NCI-H2171 treated with DMSO at 0.1 percent for 48 hours (cell line): ENCODE results near the gene CDH13.

Experiments used
- DNase-seq: peaks from one replicate; lab custom pipeline; 2025; lab: John Stamatoyannopoulos, UW

Gene CDH13

DNA sequence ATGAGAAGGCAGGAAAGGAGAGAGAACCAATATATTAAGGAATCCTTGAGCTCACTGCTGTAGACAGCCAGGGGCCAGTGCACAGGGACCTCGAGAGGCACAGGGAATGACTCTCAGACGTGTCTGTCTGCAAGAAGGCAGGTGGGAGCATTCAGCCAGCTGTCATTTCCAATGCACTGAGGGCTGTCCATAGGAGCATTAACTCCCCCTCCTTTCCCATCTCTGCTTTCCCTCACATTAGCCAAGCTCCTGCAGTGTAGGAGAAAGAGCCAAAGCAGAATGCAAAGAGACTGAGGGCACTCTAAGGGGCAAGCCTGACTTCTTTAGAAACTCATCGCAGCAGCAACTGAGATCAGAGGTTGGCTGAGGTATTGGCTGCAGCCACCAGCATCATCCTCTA lies 218.3 kb downstream of the CDH13 start:
- no peak for DNase-seq

DNA sequence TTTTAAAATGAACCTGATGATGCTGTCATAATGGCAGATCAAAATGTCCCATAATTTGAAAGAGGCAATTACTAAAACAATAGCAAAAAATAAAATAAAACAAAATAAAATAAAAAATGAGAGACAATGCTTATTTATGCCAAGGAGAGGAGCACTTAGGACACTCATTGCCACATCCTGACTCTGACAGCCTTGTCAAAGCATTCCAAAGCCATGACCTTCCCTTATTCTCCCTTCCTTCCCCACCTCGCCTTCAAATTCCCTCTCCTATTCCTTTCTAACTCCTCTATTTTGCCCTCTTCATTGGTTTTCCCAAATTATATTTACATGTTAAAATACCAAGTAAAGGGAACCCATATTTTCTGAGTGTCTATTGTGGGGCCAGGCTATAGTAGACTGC lies 220.0 kb downstream of the CDH13 start:
- DNase-seq, result no peak

DNA sequence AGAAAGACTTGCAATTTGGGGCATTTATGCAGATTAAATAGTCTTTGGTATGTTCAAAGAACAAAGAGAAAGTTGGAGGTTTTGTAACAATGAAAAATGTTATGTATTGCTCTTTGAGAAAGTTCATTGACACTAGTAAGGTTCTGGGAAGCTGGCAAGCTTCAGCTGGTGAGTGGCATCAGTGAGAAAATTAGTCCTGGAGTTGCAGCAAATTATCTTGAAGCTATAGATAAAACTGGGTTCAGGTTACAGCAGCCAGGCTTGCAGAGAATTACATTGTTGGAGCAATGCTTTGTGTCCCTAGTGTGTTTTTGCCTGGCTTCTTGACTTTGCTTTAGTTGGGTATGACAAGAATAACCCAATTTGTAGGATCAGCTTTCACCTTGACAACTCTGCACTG lies 221.2 kb downstream of the CDH13 start:
- no peak for DNase-seq

DNA sequence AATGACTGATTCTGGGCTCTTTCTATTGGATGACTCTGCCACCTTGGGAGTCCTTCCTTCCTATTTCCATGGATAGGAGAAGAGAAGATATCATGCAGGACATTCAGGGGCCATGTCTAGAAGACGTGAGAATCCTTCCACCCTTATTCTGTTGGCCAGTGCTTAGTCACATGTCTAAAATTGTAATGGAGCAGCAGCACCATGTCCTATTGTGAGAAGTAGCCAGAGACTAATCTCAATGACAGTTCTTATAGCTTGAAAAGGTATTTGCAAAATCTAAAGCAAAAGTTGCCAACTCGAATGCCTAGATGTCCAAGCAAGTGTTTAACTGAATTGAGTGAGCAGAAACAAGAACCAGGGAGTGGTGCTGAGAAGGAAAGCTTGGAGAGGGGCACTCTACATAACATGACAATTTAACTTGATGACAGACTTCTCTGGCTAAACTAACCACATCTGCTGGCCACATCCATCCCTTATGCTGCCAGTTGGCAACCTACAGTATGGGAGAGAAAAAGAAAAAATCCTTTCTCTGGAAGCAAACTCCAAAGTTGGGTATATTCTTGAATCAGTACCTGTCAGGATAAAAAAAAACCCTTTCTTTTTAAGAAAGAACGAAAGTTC lies 225.7 kb downstream of the CDH13 start:
- DNase-seq, result no peak

DNA sequence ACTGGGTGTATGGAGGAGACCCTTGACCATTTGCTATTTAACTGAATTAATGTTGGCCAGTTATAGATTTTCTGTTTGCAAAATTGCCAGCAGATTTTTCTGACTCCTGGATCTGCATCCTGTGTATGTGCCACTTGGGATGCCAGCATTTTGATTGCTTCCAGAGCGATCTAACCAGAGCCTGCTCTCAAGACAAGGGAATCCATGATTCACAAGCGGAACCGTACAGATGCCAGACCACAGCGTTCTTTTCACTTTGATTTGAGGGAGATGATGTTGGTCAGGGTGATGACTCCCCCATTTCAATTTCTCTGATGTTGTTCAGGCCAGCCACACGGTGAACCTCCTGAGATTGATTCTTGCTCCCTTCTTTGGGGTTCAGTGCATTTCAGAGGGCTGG lies 228.7 kb downstream of the CDH13 start:
- DNase-seq, result no peak

DNA sequence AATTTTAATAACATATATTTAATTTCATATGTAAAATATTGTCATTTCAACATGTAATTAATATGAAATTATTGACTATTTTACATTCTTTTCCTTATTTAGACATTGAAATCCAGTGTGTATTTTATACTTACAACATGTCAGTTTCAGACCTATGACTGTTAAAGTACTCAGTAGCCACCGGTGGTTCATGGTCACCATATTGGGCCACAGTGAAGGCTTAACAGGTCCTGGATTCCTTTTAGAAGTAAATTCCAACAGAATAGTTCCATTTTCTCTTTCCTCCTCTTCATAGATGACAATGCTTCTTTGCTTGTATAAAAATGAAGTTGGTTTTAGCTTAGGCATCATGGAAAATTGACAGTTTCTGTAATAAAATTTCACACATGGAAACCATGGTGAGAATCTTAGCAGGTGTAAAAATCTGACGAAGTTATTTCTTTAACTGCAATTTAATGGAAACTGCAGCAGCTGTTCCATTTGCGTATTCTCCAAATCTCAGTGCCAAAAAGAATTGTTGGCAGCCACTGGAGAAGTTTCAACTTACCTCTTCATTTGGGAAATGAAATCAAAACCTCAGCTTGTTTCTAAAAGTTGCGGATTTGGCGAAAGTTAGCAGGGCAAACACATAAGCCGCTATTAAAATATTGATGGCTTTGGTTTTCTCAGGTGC lies 231.1 kb downstream of the CDH13 start:
- no peak for DNase-seq

DNA sequence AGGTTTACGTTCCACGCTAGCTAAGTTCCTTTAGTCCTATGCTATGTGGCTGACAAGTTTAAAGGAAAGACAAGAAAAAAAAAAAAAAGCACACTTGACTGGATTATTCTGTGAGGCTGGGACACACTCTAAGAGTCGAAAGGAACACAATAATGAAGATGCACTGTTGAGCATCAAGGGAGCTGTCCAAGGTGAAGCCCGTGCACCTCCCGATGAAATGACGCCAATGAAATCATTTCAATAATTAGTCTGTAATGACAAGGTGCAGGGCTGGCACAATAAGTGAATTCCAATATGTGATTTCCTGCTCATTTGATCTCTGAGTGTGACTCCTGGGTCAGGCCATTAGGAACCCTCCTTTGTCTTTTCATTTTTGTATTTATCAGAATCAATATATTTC lies 232.9 kb downstream of the CDH13 start:
- DNase-seq, result no peak

DNA sequence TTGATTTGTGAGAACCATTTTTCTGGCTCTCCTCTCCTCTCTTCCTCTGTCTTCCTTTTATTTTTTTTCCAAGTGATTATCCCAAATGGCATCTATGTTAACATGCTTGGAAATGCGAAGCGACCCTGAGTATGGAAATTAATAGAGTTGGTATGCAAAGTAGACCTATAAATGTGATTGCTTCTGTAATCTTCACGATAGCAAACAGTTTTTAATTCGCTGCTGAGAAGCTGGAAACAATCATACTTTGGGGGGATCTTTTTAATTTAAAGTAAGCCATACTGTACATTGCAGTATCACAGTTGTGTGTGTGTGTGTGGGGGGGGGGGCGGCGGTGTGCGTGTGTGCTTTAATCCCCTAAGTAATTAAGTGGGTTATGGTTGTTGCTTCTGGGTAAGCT lies 233.3 kb downstream of the CDH13 start:
- DNase-seq, result no peak

DNA sequence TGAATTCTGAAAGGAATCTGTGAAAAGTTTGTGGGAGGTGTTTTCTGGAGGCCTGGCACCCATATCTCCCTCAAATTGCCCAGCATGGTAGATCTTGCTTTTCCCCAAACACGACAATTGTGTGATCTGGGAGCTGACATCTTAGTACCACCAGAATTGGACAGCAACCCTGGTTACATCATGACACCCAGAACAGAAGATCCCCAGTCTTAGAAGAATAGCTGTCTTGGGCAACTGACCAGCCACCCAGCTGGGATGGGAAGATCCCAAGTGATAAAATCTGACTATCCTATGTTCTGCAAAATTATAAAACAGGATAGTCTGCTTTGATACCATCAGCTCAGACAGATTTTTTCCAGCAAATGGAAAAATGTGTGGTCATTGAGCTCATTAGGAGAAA lies 235.3 kb downstream of the CDH13 start:
- DNase-seq, result no peak

DNA sequence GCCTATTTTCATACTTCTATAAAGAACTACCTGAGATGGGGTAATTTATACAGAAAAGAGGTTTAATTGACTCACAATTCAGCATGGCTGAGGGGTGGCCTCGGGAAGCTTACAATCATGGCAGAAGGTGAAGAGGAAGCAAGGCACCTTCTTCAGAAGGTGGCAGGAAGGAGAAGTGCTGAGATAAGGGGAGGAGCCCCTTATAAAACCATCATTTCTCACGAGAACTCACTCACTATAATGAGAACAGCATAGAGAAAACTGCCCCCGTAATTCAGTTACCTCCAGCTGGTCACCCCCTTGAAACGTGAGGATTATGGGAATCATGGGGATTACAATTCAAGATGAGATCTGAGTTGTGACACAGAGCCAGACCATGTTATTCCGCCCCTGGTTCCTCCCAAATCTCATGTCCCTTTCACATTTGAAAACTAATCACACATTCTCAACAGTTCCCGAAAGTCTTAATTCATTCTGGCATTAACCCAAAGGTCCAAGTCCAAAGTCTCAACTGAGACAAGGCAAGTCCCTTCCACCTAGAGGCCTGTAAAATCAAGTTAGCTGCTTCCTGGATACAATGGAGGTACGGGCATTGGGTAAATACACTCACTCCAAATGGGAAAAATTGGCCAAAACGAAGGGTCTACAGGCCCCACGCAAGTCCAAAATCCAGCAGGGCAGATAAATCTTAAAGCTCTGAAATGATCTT lies 237.7 kb downstream of the CDH13 start:
- DNase-seq, result no peak

DNA sequence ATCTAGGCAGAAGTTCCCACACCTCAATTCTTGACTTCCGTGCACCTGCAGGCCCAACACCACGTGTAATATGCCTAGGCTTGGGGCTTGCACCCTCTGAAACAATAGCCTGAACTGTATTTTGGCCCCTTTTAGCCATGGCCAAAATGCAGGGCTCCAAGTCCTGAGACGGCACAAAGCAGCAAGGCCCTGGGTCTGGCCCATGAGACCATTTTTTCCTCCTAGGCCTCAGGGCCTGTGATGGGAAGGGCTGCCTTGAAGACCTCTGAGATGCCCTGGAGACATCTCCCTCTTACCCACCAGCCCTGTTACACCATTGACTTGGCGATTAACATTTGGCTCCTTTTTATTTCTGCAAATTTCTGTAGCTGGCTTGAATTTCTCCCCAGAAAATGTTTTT lies 238.6 kb downstream of the CDH13 start:
- DNase-seq, result no peak

DNA sequence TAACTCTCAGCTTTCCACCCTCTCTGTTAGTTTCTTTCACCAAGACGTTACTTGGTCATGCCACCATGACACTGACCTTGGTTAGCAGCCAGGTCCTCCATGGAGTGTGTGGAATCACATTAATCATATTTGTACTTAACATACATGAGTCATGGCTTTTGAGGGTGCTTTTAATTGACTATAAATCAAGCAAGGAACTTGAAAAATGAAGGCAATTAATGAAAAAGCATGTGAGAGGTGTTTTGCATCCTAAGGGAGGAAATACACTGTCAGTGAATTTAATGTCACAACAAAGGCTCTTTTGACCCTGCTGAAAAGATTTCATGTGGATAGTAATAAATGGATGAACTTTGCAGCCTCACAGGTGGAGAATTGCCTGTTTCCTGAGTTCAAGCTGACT lies 240.7 kb downstream of the CDH13 start:
- DNase-seq, result no peak

DNA sequence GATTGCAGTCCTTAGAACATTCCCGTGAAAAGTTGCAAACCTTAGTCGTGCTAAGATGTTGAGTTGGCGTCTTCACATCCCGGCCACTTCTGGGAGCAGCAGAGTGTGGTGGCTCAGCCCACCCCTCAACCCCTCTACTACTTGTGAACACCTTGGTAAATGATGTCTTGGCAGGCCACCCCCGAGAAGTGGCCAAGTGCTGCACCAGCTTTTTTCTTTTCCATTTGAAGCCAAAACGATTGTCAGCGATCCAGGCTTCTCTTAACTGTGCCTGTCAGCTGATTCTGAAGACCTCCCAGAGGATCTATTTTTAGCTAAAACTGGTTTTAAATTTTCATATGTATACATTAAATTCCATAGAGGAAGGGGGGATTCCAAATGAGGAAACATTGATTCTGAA lies 247.5 kb downstream of the CDH13 start:
- DNase-seq, result no peak

DNA sequence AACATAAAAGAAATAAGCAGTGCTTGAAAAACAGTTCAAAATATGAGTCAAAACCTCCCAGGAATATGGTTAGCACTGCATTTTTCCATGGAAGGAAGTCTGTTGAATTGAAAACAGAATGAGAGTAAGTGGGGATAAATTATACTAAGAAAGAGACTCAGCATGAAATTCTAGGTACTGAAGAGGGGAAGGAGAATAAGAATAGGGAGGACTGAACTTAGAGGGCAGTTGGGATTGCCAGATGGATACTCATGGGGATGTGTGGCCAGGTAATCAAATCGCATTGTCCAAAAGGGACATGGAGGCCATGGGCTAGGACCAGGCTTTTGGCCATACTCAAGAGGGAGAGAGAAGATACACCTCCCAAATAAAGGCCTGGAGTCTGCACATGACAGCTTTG lies 247.9 kb downstream of the CDH13 start:
- no peak for DNase-seq

DNA sequence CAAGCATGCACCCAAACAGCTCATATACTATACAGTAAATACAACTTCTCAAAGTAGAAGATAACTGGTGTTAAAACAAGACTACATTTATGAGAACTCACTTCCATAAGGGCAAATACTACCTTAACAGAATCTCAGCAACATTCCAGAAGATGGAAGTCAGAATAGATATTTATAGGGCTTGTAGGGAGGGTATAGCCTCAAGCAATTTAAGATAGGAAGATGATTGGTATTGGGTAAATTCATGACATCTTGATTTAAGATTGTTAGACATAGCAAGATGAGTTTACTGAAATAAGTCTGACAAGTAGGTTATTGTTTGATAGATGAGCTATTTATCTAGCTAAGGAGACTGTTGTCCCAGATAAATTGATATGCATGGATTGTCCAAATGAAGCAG lies 250.2 kb downstream of the CDH13 start:
- DNase-seq, result no peak

DNA sequence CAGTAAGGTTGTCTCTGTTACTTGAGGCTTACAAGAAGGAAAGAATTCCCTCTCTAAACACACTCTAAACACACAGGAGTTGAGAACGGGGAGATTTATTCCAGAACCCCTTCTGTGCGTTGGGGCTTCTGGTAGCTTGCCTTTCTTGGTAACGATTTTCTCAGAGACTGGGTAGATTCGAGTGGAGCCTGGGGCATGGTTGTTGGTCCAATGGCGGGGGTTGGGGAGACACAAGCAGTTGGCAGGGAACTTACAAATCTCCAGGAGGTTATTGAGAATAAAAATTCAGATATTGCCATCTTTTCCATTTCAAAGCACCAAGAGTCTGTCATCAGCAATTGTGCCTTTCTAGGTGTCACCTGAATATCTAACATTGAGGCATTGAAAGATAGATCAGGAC lies 251.7 kb downstream of the CDH13 start:
- no peak for DNase-seq

DNA sequence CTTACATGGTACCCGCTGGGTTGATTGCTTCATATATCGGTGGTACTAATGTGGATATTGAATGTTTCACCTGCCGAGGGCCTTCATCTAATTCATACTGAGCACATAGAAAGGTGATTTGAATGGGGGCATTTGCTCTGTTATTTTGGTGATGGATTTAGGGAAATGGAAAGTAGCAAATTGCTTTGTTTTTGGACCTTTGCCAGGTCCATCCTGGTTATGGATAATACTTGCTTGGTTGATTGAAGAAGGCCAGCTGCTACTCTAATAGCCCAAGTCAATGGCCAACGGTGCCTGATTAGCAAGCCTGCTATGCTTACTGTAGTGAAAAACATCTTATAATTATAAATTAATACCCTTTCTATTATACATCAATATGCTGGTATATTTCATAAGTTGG lies 253.6 kb downstream of the CDH13 start:
- no peak for DNase-seq

DNA sequence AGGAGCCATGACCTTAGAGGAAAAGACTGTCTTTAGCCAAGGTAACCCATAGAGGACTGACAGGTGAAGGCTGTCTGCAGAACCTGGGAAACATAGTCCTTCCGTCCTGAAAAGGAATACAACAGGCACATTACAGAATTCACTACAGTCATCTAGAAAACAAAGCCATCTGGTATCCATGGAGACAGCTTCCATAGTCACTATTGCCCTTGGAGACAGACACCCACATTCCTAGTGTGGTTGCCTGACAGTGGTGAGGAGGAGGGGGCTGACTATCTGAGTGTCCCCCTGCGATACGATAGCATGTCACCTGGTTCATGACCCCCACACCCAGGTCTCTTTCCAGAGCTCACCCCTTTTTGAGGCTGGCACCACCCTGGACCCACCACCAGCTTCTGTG lies 254.7 kb downstream of the CDH13 start:
- DNase-seq, result no peak

DNA sequence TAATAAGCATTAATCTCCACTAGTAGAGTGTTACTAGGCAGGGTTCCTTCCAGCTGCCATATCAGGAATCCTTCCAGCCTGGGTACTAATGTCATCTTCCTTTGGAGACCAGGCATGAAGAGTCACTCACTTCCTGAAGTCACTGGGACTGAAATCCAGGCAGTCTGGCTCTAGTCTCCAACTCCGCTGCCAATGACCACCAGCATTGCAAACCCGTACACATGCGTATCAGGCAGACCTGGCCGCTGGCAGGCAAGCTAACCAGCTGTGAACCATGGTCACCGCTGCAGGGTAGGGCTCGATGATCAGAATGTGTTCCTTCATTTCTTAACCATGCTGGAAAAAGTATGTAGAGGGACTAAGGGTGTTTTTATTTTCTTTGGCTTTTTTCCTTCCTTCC lies 255.5 kb downstream of the CDH13 start:
- DNase-seq, result no peak

DNA sequence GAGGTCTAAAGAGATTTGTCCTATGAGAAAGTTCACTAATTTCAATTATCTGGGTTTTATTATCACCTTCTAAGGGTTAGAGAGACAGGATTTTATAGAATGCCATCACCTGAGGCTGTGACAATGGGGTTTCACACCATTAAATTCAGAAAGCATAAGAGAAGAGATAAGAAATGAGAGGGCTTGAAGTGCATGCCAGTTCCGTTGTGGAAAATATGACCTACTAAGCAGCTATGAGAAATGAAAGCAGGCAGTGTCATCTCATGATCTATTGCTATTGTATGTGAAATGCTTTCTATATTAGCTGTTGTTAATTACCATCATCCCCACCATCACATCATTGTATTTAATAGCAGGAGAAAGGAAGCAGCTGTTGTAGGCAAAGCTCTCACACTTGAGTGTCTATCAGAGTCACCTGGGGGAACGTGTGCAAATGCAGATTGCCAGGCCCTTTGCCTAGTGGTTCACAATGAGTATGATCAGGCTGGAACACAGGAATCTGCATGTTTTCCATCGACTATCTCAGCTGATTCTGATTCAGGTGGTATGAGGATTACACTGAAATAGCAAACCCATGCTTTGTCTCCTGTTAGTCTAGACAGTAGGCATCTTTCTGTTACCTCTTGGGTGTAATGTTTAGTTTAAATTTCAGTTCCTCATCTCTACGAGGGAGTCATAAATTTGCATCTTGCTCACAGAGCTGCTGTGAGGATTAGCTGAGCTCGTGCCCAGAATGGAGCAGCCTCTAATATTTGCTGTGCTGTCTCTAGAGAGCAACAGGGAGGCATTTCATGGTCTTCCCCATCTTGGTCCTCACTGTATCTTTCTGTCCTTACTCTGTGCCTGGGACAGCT lies 256.4 kb downstream of the CDH13 start:
- no peak for DNase-seq

DNA sequence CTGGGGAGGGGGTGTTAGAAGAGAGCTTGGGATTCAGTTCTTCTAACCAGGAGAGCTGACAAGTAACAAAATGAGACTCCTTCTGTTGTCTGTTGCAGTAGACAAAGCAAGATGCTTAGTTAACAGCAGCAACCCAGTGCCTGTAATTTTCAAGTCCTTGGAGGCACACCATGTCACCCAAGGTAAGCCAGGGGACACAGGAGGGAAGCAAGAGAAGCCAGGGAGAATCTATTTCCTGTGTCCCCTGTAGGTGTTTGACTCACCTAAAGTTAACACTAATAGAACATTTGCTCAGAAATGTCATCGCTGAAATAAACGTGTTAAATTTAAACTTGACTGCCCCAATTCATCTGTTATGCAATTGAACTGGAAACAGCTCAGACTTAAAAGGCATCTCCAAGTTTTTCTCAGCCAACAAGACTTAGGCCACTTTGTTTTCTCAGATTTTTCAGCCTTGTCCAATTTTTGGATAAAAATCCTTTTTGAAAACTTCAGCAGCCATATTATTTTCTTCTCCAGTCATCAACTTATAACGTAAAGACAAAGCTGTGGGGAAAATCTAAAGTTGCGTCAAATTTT lies 257.6 kb downstream of the CDH13 start:
- DNase-seq, result no peak

DNA sequence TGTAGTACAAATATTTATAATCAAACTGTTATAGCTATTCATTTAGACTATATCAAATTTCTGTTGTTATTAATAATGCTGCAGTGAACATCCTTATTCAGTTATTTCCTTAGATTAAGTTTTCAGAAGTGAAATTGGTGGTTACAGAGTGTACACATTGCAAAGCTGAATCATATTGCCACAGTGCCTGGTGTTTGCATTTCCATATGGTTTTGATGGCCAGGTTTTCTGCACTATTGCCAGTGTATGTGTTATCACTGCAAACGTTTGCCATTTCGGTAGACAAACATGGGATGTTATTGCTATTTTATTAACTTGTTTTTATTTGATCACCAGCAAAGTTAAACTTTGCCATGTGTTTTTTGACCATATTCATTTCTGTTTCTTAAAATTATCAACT lies 259.4 kb downstream of the CDH13 start:
- no peak for DNase-seq
